Uterus (tissue), 4 donors: ENCODE data around the gene PCDHB10. TPM values are rescaled to one million over a fixed set of nuclear protein-coding genes. Genes with fewer than 3 reads are reported as not detected.
A peak's percentile ranks its signal among the peaks of the same experiment; 100 is the strongest.
"Not testable (repeated sequence)": the region's sequence is repeated elsewhere in the genome, so short reads cannot be mapped to it uniquely, and the experiment has no call there.

Source experiments
- DNase-seq, 2 donors: peaks; one replicate each; pipeline ENCODE4 v3.0.0-alpha.2; 2019 to 2020
- H3K27ac ChIP-seq, 2 donors: fragments of 200-600 bp; sonication (generic); 1 replicate in 1 of 2; 2 replicates in 1 of 2; pipeline ENCODE4 v1.5.1; 2016 to 2018
- H3K27me3 ChIP-seq, 2 donors: fragments of 200-600 bp; sonication (generic); one replicate each; pipeline ENCODE4 v1.5.1; 2018 to 2019; ENCODE audit warnings: control low read depth in 1 of 2
- H3K36me3 ChIP-seq, 2 donors: fragments of 200-600 bp; sonication (generic); one replicate each; pipeline ENCODE4 v1.5.1; 2019; ENCODE audit warnings: control low read depth in 1 of 2
- H3K4me1 ChIP-seq, 2 donors: fragments of 200-600 bp; sonication (generic); one replicate each; pipeline ENCODE4 v1.5.1; 2018 to 2019; ENCODE audit warnings: control low read depth in 1 of 2
- H3K4me3 ChIP-seq, 2 donors: fragments of 200-600 bp; sonication (generic); 1 replicate in 1 of 2; 2 replicates in 1 of 2; pipeline ENCODE4 v1.5.1; 2018 to 2019; ENCODE audit warnings: mild to moderate bottlenecking in 1 of 2
- H3K9me3 ChIP-seq, 2 donors: fragments of 200-600 bp; sonication (generic); one replicate each; pipeline ENCODE4 v1.5.1; 2019; ENCODE audit warnings: control low read depth in 1 of 2
- POLR2A ChIP-seq, 2 donors: fragments of 450-650 bp; IDR thresholded peaks; one replicate each; pipeline ENCODE4 v1.6.1; 2016; ENCODE audit warnings: antibody characterized with exemption in 2 of 2, mild to moderate bottlenecking in 1 of 2, moderate library complexity in 1 of 2
- intact Hi-C: fragments of 100-400 bp; cut with DNase I; formaldehyde crosslinking; loops from one replicate; pipeline ENCODE4 v1.15.1; 2023; ENCODE audit warnings: low total_unique reads
- total RNA-seq, 4 donors: library from RNA; depleted of rRNA in 3 of 4; stranded (reverse); fragments of >200 nt in 3 of 4; gene quantifications; one replicate each; pipeline versions ENCODE4 v1.1.0 to v1.2.4, GENCODE V29; 2014 to 2023
- TF ChIP-seq, protein P1 (sequence below), 4 experiments: fragments of 200-600 bp in 2 of 4; fragments of 450-650 bp in 2 of 4; sonication (generic) in 2 of 4; IDR thresholded peaks; one replicate each; pipeline ENCODE4 v1.5.1; 2016 to 2019; ENCODE audit warnings: antibody characterized with exemption in 4 of 4, mild to moderate bottlenecking in 2 of 4, moderate library complexity in 1 of 4
- donor health status: DM: yes; HTN: yes; CAD: no.

Gene PCDHB10
- total RNA-seq, 4 donors from 2014 or later: 2.6 to 8.3 (median 4.7) TPM

DNA sequence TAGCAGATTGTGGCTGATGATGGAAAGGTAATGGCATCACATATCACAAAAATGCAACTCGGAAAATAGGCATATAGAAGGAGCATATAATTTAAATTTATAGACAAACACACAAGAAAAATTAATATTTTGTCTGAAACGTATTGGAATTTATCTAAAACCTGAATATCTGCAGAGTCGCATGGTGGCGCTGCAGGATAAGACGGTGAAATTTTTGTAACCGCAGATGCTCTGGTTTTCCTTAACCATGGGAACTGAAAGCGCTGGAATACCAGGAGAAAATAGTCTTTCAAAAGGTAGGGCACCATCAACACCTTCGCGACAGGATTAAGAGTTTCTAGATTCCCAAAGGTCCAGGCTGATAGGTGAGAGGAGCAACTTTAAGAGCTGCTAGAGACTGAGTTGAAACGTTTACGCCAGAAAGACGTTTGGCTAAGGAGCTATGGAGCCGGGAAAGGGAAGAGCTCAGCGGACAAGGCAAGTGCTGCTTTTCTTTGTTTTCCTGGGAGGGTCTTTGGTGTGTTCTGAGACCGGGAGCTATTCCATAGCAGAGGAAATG, 42.0 kb downstream of the PCDHB10 start:
- Histone ChIP-seq H3K27ac (no peak overlapping the region), H3K9me3 (peaks cover 3 to 74% of the 10 kb centered on the region in 2 donors), H3K27me3 (no peaks in the 10 kb centered on the region), H3K4me1 (no peaks in the 10 kb centered on the region), H3K36me3 (no peaks in the 10 kb centered on the region), H3K4me3 (peak overlapping the region; percentile 9 to 19)
- TF ChIP-seq POLR2A (IDR thresholded peaks at IDR 0.05): no peak
- TF ChIP-seq, protein P1, sequence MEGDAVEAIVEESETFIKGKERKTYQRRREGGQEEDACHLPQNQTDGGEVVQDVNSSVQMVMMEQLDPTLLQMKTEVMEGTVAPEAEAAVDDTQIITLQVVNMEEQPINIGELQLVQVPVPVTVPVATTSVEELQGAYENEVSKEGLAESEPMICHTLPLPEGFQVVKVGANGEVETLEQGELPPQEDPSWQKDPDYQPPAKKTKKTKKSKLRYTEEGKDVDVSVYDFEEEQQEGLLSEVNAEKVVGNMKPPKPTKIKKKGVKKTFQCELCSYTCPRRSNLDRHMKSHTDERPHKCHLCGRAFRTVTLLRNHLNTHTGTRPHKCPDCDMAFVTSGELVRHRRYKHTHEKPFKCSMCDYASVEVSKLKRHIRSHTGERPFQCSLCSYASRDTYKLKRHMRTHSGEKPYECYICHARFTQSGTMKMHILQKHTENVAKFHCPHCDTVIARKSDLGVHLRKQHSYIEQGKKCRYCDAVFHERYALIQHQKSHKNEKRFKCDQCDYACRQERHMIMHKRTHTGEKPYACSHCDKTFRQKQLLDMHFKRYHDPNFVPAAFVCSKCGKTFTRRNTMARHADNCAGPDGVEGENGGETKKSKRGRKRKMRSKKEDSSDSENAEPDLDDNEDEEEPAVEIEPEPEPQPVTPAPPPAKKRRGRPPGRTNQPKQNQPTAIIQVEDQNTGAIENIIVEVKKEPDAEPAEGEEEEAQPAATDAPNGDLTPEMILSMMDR (IDR thresholded peaks at IDR 0.05): peak in 2 of 4 experiments; percentile 8
- DNase-seq: no peak
- intact Hi-C loops: no loop called here

DNA sequence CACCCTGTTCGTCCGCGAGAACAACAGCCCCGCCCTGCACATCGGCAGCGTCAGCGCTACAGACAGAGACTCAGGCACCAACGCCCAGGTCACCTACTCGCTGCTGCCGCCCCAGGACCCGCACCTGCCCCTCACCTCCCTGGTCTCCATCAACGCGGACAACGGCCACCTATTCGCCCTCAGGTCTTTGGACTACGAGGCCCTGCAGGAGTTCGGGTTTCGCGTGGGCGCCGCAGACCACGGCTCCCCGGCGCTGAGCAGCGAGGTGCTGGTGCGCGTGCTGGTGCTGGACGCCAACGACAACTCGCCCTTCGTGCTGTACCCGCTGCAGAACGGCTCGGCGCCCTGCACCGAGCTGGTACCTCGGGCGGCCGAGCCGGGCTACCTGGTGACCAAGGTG, 43.8 kb downstream of the PCDHB10 start:
- H3K4me1 ChIP-seq, H3K27me3 ChIP-seq, H3K4me3 ChIP-seq, DNase-seq, H3K36me3 ChIP-seq, intact Hi-C loops, H3K27ac ChIP-seq: not testable (repeated sequence)
- H3K9me3 ChIP-seq: peaks cover 3 to 88% of the 10 kb centered on the region in 2 donors

DNA sequence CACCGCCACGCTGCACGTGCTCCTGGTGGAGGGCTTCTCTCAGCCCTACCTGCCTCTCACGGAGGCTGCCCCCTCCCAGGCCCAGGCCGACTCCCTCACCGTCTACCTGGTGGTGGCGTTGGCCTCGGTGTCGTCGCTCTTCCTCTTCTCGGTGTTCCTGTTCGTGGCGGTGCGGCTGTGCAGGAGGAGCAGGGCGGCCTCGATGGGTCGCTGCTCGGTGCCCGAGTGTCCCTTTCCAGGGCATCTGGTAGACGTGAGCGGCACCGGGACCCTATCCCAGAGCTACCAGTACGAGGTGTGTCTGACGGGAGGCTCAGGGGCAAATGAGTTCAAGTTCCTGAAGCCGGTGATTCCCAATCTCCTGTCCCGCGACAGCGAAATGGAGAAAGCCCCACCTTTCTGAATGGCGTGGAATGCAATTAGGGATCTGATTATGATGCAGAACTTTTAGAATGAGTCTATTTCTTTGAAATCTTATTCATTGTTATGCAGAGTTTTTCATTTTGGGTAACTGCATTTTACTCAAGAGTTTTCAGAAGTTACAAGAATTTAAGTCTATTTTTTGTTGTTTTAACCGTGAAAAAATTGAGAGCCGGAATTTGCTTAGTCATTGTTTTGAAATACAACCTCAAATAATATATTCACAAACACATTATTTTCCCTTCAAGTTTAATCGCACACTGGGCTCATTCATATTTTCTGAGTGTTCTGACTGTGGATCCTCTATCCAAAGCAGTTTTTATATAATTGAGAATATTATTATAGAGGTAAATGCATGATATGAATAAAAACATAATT, 44.6 kb downstream of the PCDHB10 start:
- Histone ChIP-seq H3K4me3 (no peak overlapping the region), H3K27ac (no peak overlapping the region), H3K36me3 (no peaks in the 10 kb centered on the region), H3K4me1 (no peaks in the 10 kb centered on the region), H3K27me3 (no peaks in the 10 kb centered on the region), H3K9me3 (peaks cover 0 to 91% of the 10 kb centered on the region in 2 donors)
- intact Hi-C loops: no loop called here
- no peak for DNase-seq
- TF ChIP-seq, protein P1 (IDR thresholded peaks at IDR 0.05): no peak
- TF ChIP-seq POLR2A (IDR thresholded peaks at IDR 0.05): no peak

DNA sequence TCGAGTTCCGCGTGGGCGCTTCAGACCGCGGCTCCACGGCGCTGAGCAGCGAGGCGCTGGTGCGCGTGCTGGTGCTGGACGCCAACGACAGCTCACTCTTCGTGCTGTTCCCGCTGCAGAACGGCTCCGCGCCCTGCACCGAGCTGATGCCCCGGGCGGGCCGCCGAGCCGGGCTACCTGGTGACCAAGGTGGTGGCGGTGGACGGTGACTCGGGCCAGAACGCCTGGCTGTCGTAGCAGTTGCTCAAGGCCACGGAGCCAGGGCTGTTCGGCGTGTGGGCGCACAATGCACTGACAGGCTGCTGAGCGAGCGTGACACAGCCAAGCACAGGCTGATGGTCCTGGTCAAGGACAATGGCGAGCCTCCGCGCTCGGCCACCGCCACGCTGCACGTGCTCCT, 49.3 kb downstream of the PCDHB10 start:
- Histone ChIP-seq H3K4me3 (no peak overlapping the region), H3K9me3 (peaks cover 0 to 86% of the 10 kb centered on the region in 2 donors)
- intact Hi-C loops: no loop called here

More for the DNA sequence above, 49.3 kb downstream of the PCDHB10 start:
- no peaks in the 10 kb centered on the region for H3K27me3 ChIP-seq
- no peaks in the 10 kb centered on the region for H3K4me1 ChIP-seq
- H3K27ac ChIP-seq: no peak overlapping the region
- no peaks in the 10 kb centered on the region for H3K36me3 ChIP-seq
- TF ChIP-seq, protein P1 (IDR thresholded peaks at IDR 0.05): no peak
- no peak for TF ChIP-seq POLR2A (IDR thresholded peaks at IDR 0.05)
- DNase-seq: no peak

Other genes starting within 250 kb of the PCDHB10 start
- gene PCDHAC2, start 225.9 kb upstream of the PCDHB10 start, total RNA-seq: 1 to 10 TPM in 2 of 4 donors, under 1 TPM in 2; under 0.01 to 7.1 (median 1.1) TPM
- gene PCDHB1, start 141.0 kb upstream of the PCDHB10 start, total RNA-seq: under 1 TPM in 1 of 4 donors, not detected in 3; 0.28 TPM
- gene PCDHB2, start 97.7 kb upstream of the PCDHB10 start, total RNA-seq: 1 to 10 TPM in 3 of 4 donors, not detected in 1; 2.3 to 8.4 (median 4.9) TPM
- 1 to 10 TPM; 1.0 to 6.9 (median 2.8) TPM for gene PCDHB3, start 91.9 kb upstream of the PCDHB10 start, total RNA-seq
- gene PCDHB4, start 70.5 kb upstream of the PCDHB10 start, total RNA-seq: 10 to 100 TPM in 1 of 4 donors, 1 to 10 TPM in 2, under 1 TPM in 1; 0.59 to 10.5 (median 6.0) TPM
- gene PCDHB5, start 57.1 kb upstream of the PCDHB10 start, total RNA-seq: 10 to 100 TPM in 3 of 4 donors, 1 to 10 TPM in 1; 1.2 to 16.4 (median 12.6) TPM
- gene PCDHB6, start 42.3 kb upstream of the PCDHB10 start, total RNA-seq: 1 to 10 TPM in 3 of 4 donors, under 1 TPM in 1; 0.51 to 4.2 (median 1.7) TPM
- gene PCDHB7, start 19.7 kb upstream of the PCDHB10 start, total RNA-seq: 1 to 10 TPM in 3 of 4 donors, under 1 TPM in 1; 0.51 to 8.0 (median 5.7) TPM
- gene PCDHB8, start 14.6 kb upstream of the PCDHB10 start, total RNA-seq: 1 to 10 TPM in 2 of 4 donors, under 1 TPM in 2; under 0.01 to 5.4 (median 2.1) TPM
- gene PCDHB16, start 10.0 kb upstream of the PCDHB10 start, total RNA-seq: 10 to 100 TPM in 1 of 4 donors, 1 to 10 TPM in 3; 3.8 to 10.2 (median 5.0) TPM
- gene PCDHB9, start 5.2 kb upstream of the PCDHB10 start, total RNA-seq: 1 to 10 TPM; 1.8 to 5.5 (median 4.8) TPM
- gene PCDHB11, start 7.3 kb downstream of the PCDHB10 start, total RNA-seq: 1 to 10 TPM; 2.4 to 9.8 (median 6.9) TPM
- gene PCDHB12, start 16.4 kb downstream of the PCDHB10 start, total RNA-seq: 10 to 100 TPM in 1 of 4 donors, 1 to 10 TPM in 2, under 1 TPM in 1; 0.88 to 20.5 (median 9.1) TPM
- gene PCDHB13, start 21.6 kb downstream of the PCDHB10 start, total RNA-seq: 10 to 100 TPM in 1 of 4 donors, 1 to 10 TPM in 3; 6.2 to 26.1 (median 8.5) TPM
- 10 to 100 TPM in 2 of 4 donors, 1 to 10 TPM in 2; 3.6 to 14.7 (median 9.3) TPM for gene PCDHB14, start 31.0 kb downstream of the PCDHB10 start, total RNA-seq
- gene PCDHB15, start 53.0 kb downstream of the PCDHB10 start, total RNA-seq: 10 to 100 TPM in 3 of 4 donors, 1 to 10 TPM in 1; 5.0 to 17.8 (median 12.1) TPM
- gene SLC25A2, start 111.7 kb downstream of the PCDHB10 start, total RNA-seq: 1 to 10 TPM in 2 of 4 donors, under 1 TPM in 1, not detected in 1; 0.28 to 2.4 (median 2.3) TPM
- gene TAF7, start 128.4 kb downstream of the PCDHB10 start, total RNA-seq: 100 to 1,000 TPM in 2 of 4 donors, 10 to 100 TPM in 2; 76.1 to 121 (median 98.0) TPM
- gene PCDHGA1, start 138.2 kb downstream of the PCDHB10 start, total RNA-seq: 1 to 10 TPM in 2 of 4 donors, under 1 TPM in 2; under 0.01 to 3.3 (median 1.5) TPM
- gene PCDHGA2, start 146.4 kb downstream of the PCDHB10 start, total RNA-seq: 10 to 100 TPM in 2 of 4 donors, 1 to 10 TPM in 2; 3.2 to 11.6 (median 9.3) TPM
- gene PCDHGA3, start 151.5 kb downstream of the PCDHB10 start, total RNA-seq: 1 to 10 TPM in 3 of 4 donors, under 1 TPM in 1; 0.51 to 8.2 (median 5.6) TPM
- gene PCDHGB1, start 157.7 kb downstream of the PCDHB10 start, total RNA-seq: 1 to 10 TPM in 3 of 4 donors, not detected in 1; 4.4 to 7.4 (median 6.9) TPM
- gene PCDHGA4, start 162.7 kb downstream of the PCDHB10 start, total RNA-seq: 10 to 100 TPM in 1 of 4 donors, 1 to 10 TPM in 2, under 1 TPM in 1; 0.59 to 16.1 (median 8.7) TPM
- 10 to 100 TPM in 2 of 4 donors, 1 to 10 TPM in 1, under 1 TPM in 1; 0.59 to 17.9 (median 8.7) TPM for gene PCDHGB2, start 167.6 kb downstream of the PCDHB10 start, total RNA-seq
- gene PCDHGA5, start 171.8 kb downstream of the PCDHB10 start, total RNA-seq: 10 to 100 TPM in 3 of 4 donors, 1 to 10 TPM in 1; 1.8 to 11.5 (median 11.2) TPM
- 10 to 100 TPM in 2 of 4 donors, 1 to 10 TPM in 1, under 1 TPM in 1; 0.59 to 14.1 (median 8.1) TPM for gene PCDHGB3, start 177.9 kb downstream of the PCDHB10 start, total RNA-seq
- gene PCDHGA6, start 181.5 kb downstream of the PCDHB10 start, total RNA-seq: 10 to 100 TPM in 3 of 4 donors, 1 to 10 TPM in 1; 4.4 to 16.6 (median 14.3) TPM
- gene PCDHGA7, start 190.4 kb downstream of the PCDHB10 start, total RNA-seq: 10 to 100 TPM in 3 of 4 donors, 1 to 10 TPM in 1; 10.0 to 14.1 (median 11.8) TPM
- 10 to 100 TPM in 3 of 4 donors, 1 to 10 TPM in 1; 8.2 to 17.1 (median 14.9) TPM for gene PCDHGB4, start 195.3 kb downstream of the PCDHB10 start, total RNA-seq
- gene PCDHGA8, start 200.3 kb downstream of the PCDHB10 start, total RNA-seq: 1 to 10 TPM in 3 of 4 donors, under 1 TPM in 1; 0.59 to 9.0 (median 5.1) TPM
- gene PCDHGB5, start 205.6 kb downstream of the PCDHB10 start, total RNA-seq: 10 to 100 TPM in 3 of 4 donors, 1 to 10 TPM in 1; 10.0 to 33.6 (median 20.6) TPM
- gene PCDHGA9, start 210.4 kb downstream of the PCDHB10 start, total RNA-seq: 10 to 100 TPM; 11.8 to 18.7 (median 16.7) TPM
- gene PCDHGB6, start 215.7 kb downstream of the PCDHB10 start, total RNA-seq: 10 to 100 TPM in 2 of 4 donors, 1 to 10 TPM in 2; 3.1 to 21.1 (median 11.5) TPM
- gene PCDHGA10, start 220.6 kb downstream of the PCDHB10 start, total RNA-seq: 10 to 100 TPM in 1 of 4 donors, 1 to 10 TPM in 3; 2.4 to 11.2 (median 6.6) TPM
- gene PCDHGB7, start 225.3 kb downstream of the PCDHB10 start, total RNA-seq: 10 to 100 TPM in 3 of 4 donors, 1 to 10 TPM in 1; 7.1 to 27.6 (median 18.1) TPM
- gene PCDHGA11, start 228.7 kb downstream of the PCDHB10 start, total RNA-seq: 10 to 100 TPM in 3 of 4 donors, 1 to 10 TPM in 1; 9.4 to 13.2 (median 12.0) TPM
- 10 to 100 TPM in 3 of 4 donors, 1 to 10 TPM in 1; 2.9 to 22.0 (median 14.5) TPM for gene PCDHGA12, start 238.2 kb downstream of the PCDHB10 start, total RNA-seq